Central memory CD8-positive, alpha-beta T cell (primary cell): ENCODE measurements around the gene C10orf90.

Experiments
- ATAC-seq: fragments of 150-1000 bp; cut with Tn5 transposase; replicated peaks from 2 replicates; pipeline ENCODE4 v1.10.0; 2022; ENCODE audit warnings: mild to moderate bottlenecking, moderate FRiP score, moderate number of reproducible peaks; ENCODE audit not compliant: poor library complexity, severe bottlenecking; ENCODE audit errors: extremely low read depth
- DNase-seq, 2 donors: peaks; one replicate each; pipeline ENCODE4 v3.0.0; 2021; ENCODE audit warnings: low spot score in 2 of 2
- H3K27ac Mint-ChIP-seq: one replicate; pipeline ENCODE4 v1.8.0; 2022; ENCODE audit warnings: low read depth, mild to moderate bottlenecking, moderate library complexity, mixed read lengths
- H3K27me3 Mint-ChIP-seq: one replicate; pipeline ENCODE4 v1.8.0; 2022; ENCODE audit warnings: mixed read lengths
- H3K36me3 Mint-ChIP-seq: one replicate; pipeline ENCODE4 v1.8.0; 2022; ENCODE audit warnings: mild to moderate bottlenecking, moderate library complexity, mixed read lengths; ENCODE audit not compliant: insufficient read depth
- H3K4me1 Mint-ChIP-seq: one replicate; pipeline ENCODE4 v1.8.0; 2022; ENCODE audit warnings: mixed read lengths
- H3K4me3 Mint-ChIP-seq: one replicate; pipeline ENCODE4 v1.8.0; 2022; ENCODE audit warnings: mild to moderate bottlenecking, moderate library complexity, mixed read lengths
- H3K9me3 Mint-ChIP-seq: one replicate; pipeline ENCODE4 v1.8.0; 2022; ENCODE audit warnings: mixed read lengths

The C10orf90 gene

DNA sequence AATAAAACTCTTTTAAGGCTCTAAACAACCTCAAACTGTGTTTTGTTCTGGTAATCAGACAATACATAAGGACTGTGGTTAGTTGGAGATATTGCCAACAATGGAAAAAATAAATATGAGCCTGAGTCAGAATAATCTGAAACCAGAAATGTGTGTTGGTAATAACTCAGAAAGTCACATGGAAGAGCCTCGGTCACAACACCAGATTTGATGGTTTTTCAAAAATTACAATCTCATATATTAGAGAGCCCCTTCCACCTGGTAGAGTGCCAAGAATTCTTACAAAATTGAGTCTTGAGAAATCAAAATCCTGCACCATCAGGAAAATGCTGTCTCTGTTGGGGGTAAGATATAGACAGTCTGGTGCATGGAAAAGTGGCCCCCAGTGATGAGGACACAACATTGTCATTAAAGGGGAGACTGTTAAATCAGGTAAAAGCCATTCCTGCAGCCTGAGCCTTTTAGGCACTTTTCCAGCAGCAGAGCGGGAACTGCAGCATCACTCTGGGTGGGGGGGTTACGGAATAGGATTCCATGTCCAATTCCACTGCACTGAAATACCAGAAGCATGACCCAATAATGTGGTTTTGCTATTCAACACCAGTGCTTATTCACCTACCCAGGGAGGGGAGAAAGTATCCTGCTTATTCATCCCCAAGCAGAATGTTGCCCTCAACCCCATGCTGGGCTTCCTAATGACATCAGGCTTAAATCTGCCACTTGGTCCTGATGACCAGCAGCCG lies 272.7 kb downstream of the C10orf90 start:
- DNase-seq (no peak), ATAC-seq (no peak)
- Mint-ChIP-seq H3K27ac (no peak overlapping the region), H3K36me3 (no peaks in the 10 kb centered on the region), H3K4me1 (no peaks in the 10 kb centered on the region), H3K9me3 (peaks cover 23% of the 10 kb centered on the region), H3K4me3 (no peak overlapping the region), H3K27me3 (no peaks in the 10 kb centered on the region)

GRCh38 chr10:126397156-126397555 lies 273.3 kb downstream of the C10orf90 start:
- Mint-ChIP-seq H3K9me3 (peaks cover 24% of the 10 kb centered on the region), H3K4me1 (no peaks in the 10 kb centered on the region), H3K27me3 (no peaks in the 10 kb centered on the region), H3K4me3 (no peak overlapping the region), H3K27ac (no peak overlapping the region), H3K36me3 (no peaks in the 10 kb centered on the region)
- ATAC-seq (no peak), DNase-seq (no peak)

DNA sequence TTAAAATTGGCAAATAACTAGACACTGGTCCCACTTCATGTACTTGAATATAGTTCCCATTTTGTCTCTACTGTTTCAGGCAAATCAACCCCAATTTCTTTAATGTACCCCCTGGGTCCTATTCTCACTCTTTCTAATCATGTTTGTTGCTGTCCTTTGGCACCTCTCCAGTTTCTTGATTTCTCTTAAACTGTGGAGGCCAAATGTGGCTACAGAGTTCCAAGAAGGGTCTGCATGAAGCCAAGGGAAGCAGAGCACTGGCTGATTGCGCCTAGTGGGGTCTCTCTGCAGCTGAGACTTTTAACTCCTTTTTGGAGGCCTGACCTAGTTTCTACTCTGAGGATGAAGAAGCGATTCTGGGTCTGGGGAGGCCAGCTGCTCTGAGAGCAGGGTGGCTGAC lies 275.5 kb downstream of the C10orf90 start:
- Mint-ChIP-seq H3K9me3 (peaks cover 29% of the 10 kb centered on the region), H3K36me3 (no peaks in the 10 kb centered on the region), H3K4me1 (no peaks in the 10 kb centered on the region), H3K4me3 (no peak overlapping the region), H3K27me3 (no peaks in the 10 kb centered on the region), H3K27ac (no peak overlapping the region)
- no peak for DNase-seq
- no peak for ATAC-seq

GRCh38 chr10:126393076-126393475 lies 277.4 kb downstream of the C10orf90 start:
- Mint-ChIP-seq H3K36me3 (peaks cover 2% of the 10 kb centered on the region), H3K9me3 (peaks cover 29% of the 10 kb centered on the region), H3K4me3 (no peak overlapping the region), H3K4me1 (no peaks in the 10 kb centered on the region), H3K27ac (no peak overlapping the region), H3K27me3 (no peaks in the 10 kb centered on the region)
- DNase-seq (no peak), ATAC-seq (no peak)

GRCh38 chr10:126392469-126392868 lies 278.0 kb downstream of the C10orf90 start:
- Mint-ChIP-seq H3K27ac (no peak overlapping the region), H3K4me1 (peaks cover under 1% of the 10 kb centered on the region), H3K36me3 (peaks cover 2% of the 10 kb centered on the region), H3K9me3 (peaks cover 29% of the 10 kb centered on the region), H3K4me3 (no peak overlapping the region), H3K27me3 (peaks cover 2% of the 10 kb centered on the region)
- no peak for ATAC-seq
- DNase-seq, result no peak

DNA sequence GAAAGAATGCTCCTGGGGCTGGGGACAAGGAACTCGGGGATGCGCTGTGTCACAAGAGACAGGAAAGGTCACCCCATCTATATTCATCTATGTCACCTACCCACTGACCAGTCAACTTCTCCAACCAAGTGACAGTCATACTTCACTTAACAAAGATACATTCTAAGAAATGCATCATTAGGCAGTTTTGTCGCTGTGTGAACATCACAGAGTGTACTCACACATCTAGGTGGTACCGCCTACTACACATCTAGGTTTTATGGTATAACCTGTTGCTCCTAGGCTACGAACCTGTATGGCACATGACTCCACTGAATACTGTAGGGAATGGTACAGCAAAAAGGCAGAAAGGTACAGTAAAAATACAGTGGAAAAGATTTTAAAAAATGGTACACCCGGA lies 278.4 kb downstream of the C10orf90 start:
- H3K4me3 Mint-ChIP-seq, result no peak overlapping the region
- ATAC-seq (no peak), DNase-seq (no peak)
- H3K27ac Mint-ChIP-seq, result no peak overlapping the region
- peaks cover 4% of the 10 kb centered on the region for H3K4me1 Mint-ChIP-seq
- peaks cover 2% of the 10 kb centered on the region for H3K36me3 Mint-ChIP-seq
- peaks cover 6% of the 10 kb centered on the region for H3K27me3 Mint-ChIP-seq
- H3K9me3 Mint-ChIP-seq, result peaks cover 31% of the 10 kb centered on the region

DNA sequence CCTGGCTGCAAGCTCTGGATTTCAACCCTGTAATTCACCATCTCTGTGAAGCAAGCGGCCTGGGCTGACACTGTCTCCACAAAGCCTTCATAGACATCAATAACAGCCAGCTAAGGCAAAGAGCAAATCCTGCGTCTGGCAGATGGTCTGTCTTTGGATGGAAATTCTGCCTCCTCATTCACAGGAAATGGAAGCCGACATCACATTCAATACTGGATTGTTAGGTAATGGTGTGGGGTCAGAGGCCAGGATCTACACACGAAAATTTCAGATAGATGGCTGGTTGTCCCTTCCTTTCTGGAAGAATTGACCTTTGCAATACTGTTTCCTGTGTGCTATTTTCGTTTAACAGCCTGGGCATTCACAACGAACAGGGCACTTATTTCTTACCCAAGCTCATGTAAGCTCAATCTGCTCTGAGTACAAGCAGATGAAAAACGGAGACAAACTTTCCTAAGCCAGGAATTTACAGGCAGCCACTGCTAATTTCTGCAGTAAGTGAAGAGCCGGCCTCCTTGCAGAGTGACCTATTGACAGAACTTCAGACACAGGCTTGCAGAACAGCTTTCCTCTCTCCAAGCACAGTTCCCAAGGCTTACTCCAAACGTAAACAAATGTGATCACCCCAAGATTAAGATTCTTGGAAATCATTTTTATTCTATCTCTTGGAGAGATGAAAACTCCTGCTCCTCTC lies 279.2 kb downstream of the C10orf90 start:
- H3K27ac Mint-ChIP-seq, result no peak overlapping the region
- peaks cover 2% of the 10 kb centered on the region for H3K36me3 Mint-ChIP-seq
- peaks cover 13% of the 10 kb centered on the region for H3K27me3 Mint-ChIP-seq
- peaks cover 31% of the 10 kb centered on the region for H3K9me3 Mint-ChIP-seq
- ATAC-seq (no peak), DNase-seq (no peak)
- H3K4me3 Mint-ChIP-seq, result no peak overlapping the region
- peaks cover 8% of the 10 kb centered on the region for H3K4me1 Mint-ChIP-seq

- H3K27ac Mint-ChIP-seq, result no peak overlapping the region
- no peak for DNase-seq
- H3K9me3 Mint-ChIP-seq, result peaks cover 23% of the 10 kb centered on the region
- peaks cover 24% of the 10 kb centered on the region for H3K27me3 Mint-ChIP-seq
- H3K36me3 Mint-ChIP-seq, result peaks cover 2% of the 10 kb centered on the region
- H3K4me3 Mint-ChIP-seq, result no peak overlapping the region
- ATAC-seq, result no peak
- peaks cover 8% of the 10 kb centered on the region for H3K4me1 Mint-ChIP-seq
These were observed 280.2 kb downstream of the C10orf90 start for GRCh38 chr10:126390324-126390723.

GRCh38 chr10:126387931-126388911 lies 282.3 kb downstream of the C10orf90 start, which contains the start of gene ADAM12:
Gene ADAM12 (minus strand): TSS chr10:126388477. CDS start chr10:126388145, 332 bp downstream.
- no peak for ATAC-seq
- H3K27me3 Mint-ChIP-seq, result peaks cover 27% of the 10 kb centered on the region
- peaks cover 13% of the 10 kb centered on the region for H3K9me3 Mint-ChIP-seq
- no peak within 1 kb of the TSS for H3K27ac Mint-ChIP-seq
- no peak within 1 kb of the TSS for H3K4me3 Mint-ChIP-seq
- peaks cover 2% of the 10 kb centered on the region for H3K36me3 Mint-ChIP-seq
- peaks cover 8% of the 10 kb centered on the region for H3K4me1 Mint-ChIP-seq
- no peak for DNase-seq

DNA sequence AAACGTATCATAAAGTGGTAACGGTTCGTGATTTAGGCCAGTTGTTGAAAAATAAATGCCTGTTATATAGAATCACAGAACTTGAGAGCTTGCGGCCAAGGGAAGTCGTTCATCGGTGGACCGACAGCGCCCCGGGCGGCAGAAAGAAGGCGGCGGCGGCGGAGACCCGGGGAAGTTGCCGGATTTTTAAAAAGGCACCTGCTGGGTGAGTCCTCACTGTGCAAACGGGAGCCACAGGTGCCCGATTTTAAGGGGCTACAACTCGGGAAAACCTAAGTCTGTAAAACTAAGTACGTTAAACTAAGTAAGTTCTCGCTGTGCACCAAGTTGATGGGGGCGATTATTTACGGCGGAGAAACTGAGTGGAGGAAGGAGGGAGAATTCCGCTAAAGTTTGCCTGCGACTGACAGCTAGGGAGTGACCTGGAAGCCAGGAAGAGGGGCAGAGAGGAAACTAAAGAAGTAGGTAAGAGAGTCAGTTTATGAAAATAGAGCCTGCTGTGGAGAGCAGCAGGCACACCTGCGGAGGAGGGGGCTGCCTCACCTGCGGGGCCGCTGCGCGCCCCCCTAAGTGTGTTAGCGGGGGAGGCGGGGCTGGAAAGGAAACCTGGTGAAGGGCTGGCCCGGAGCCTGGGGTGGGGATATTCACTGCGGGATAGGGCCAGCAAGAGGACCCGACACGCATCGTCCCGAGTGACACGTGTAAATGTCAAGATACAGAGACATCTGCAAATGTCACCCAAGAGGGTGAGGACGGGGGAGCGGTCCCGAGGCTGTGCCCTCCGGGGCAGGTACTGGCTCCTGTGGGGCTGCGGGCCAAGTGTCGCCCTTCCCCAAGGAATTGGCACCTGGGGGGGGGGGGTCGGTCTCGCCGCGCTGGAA lies 283.2 kb downstream of the C10orf90 start:
- Mint-ChIP-seq H3K4me3 (peak overlapping the region; percentile 52), H3K27me3 (peaks cover 27% of the 10 kb centered on the region), H3K9me3 (peaks cover 13% of the 10 kb centered on the region), H3K27ac (no peak overlapping the region), H3K36me3 (peaks cover 2% of the 10 kb centered on the region), H3K4me1 (peaks cover 8% of the 10 kb centered on the region)
- DNase-seq (no peak), ATAC-seq (no peak)

- Mint-ChIP-seq H3K4me3 (no peak overlapping the region), H3K4me1 (peaks cover 8% of the 10 kb centered on the region), H3K27me3 (peaks cover 27% of the 10 kb centered on the region), H3K36me3 (peaks cover 2% of the 10 kb centered on the region), H3K9me3 (peaks cover 7% of the 10 kb centered on the region), H3K27ac (no peak overlapping the region)
- DNase-seq, result no peak
- ATAC-seq, result no peak
These were observed 286.1 kb downstream of the C10orf90 start for GRCh38 chr10:126384269-126384873.
